Parathyroid adenoma (tissue), 2 donors: ENCODE measurements around the gene CES3.

Source experiments
- H2AFZ ChIP-seq: fragments of 300-600 bp; sonication (generic); one replicate; pipeline ENCODE4 v1.7.0; 2017; ENCODE audit warnings: antibody characterized with exemption, mild to moderate bottlenecking
- H3K27ac ChIP-seq: fragments of 300-600 bp; sonication (generic); one replicate; pipeline ENCODE4 v1.7.0; 2017
- H3K27me3 ChIP-seq: fragments of 300-600 bp; sonication (generic); one replicate; pipeline ENCODE4 v1.7.0; 2017; ENCODE audit warnings: low read length; ENCODE audit not compliant: control insufficient read depth, insufficient read depth
- H3K36me3 ChIP-seq: fragments of 300-600 bp; sonication (generic); one replicate; pipeline ENCODE4 v1.7.0; 2017; ENCODE audit warnings: low read length; ENCODE audit not compliant: control insufficient read depth, insufficient read depth
- H3K4me1 ChIP-seq: fragments of 300-600 bp; sonication (generic); one replicate; pipeline ENCODE4 v1.7.0; 2017; ENCODE audit warnings: control low read depth
- H3K4me2 ChIP-seq: fragments of 300-600 bp; sonication (generic); one replicate; pipeline ENCODE4 v1.7.0; 2017; ENCODE audit warnings: low read length
- H3K4me3 ChIP-seq: fragments of 300-600 bp; sonication (generic); one replicate; pipeline ENCODE4 v1.7.0; 2017; ENCODE audit warnings: low read depth, low read length
- H3K79me2 ChIP-seq: fragments of 300-600 bp; sonication (generic); one replicate; pipeline ENCODE4 v1.7.0; 2017; ENCODE audit warnings: control low read depth
- H3K9ac ChIP-seq: fragments of 300-600 bp; sonication (generic); one replicate; pipeline ENCODE4 v1.7.0; 2017; ENCODE audit warnings: mild to moderate bottlenecking
- H3K9me3 ChIP-seq: fragments of 300-600 bp; sonication (generic); one replicate; pipeline ENCODE4 v1.7.0; 2017; ENCODE audit warnings: low read length; ENCODE audit not compliant: control insufficient read depth
- TF ChIP-seq, protein P1 (sequence below): fragments of 300-600 bp; sonication (generic); IDR thresholded peaks from one replicate; pipeline ENCODE4 v1.7.0; 2017; ENCODE audit warnings: antibody characterized with exemption, mild to moderate bottlenecking
- donor health status: primary hyperparathyroidism.

The CES3 gene

GRCh38 chr16:66950437-66950836 lies 10.6 kb upstream of the CES3 start:
- Histone ChIP-seq H3K27ac (no peak overlapping the region), H3K4me2 (no peak overlapping the region), H3K27me3 (no peaks in the 10 kb centered on the region), H3K4me3 (no peak overlapping the region), H2AFZ (no peak overlapping the region), H3K79me2 (no peaks in the 10 kb centered on the region), H3K9ac (no peak overlapping the region), H3K4me1 (peaks cover 17% of the 10 kb centered on the region), H3K36me3 (no peaks in the 10 kb centered on the region), H3K9me3 (no peaks in the 10 kb centered on the region)
- TF ChIP-seq, protein P1, sequence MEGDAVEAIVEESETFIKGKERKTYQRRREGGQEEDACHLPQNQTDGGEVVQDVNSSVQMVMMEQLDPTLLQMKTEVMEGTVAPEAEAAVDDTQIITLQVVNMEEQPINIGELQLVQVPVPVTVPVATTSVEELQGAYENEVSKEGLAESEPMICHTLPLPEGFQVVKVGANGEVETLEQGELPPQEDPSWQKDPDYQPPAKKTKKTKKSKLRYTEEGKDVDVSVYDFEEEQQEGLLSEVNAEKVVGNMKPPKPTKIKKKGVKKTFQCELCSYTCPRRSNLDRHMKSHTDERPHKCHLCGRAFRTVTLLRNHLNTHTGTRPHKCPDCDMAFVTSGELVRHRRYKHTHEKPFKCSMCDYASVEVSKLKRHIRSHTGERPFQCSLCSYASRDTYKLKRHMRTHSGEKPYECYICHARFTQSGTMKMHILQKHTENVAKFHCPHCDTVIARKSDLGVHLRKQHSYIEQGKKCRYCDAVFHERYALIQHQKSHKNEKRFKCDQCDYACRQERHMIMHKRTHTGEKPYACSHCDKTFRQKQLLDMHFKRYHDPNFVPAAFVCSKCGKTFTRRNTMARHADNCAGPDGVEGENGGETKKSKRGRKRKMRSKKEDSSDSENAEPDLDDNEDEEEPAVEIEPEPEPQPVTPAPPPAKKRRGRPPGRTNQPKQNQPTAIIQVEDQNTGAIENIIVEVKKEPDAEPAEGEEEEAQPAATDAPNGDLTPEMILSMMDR, result no peak

DNA sequence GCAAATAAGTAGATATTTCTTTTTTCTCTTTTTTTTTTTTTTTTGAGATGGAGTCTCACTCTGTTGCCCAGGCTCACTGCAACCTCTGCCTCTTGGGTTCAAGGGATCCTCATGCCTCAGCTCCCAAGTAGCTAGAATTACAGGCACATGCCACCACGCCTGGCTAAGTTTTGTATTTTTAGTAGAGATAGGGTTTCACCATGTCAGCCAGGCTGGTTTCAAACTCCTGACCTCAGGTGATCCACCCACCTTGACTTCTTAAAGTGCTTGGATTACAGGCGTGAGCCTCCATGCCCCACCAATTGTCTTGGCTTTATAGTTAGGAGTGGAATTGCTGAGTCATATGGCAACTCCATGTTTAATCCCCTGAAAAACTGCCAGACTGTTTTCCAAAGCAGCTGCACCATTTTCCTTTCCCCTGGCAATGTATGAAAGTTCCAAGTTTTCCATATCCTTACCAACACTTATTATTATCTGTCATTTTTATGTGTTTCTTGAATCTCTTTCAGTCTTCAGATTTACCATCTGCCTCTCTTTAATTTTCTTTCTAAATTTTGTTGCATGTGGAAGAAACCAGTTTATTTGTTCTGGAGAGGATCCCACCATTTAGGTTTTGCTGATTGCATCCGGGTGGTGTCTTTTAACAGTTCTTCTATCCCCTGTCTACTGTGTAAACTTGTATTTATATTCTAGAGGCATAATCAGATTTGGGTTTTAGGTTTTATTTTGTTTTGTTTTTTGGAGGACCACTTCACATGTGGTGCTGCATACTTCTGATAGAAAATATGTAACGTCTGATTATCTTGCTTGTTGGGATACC lies 9.9 kb upstream of the CES3 start:
- no peaks in the 10 kb centered on the region for H3K9me3 ChIP-seq
- H3K27me3 ChIP-seq, result no peaks in the 10 kb centered on the region
- H3K36me3 ChIP-seq, result no peaks in the 10 kb centered on the region
- H2AFZ ChIP-seq, result no peak overlapping the region
- H3K27ac ChIP-seq, result no peak overlapping the region
- H3K9ac ChIP-seq, result no peak overlapping the region
- no peak overlapping the region for H3K4me2 ChIP-seq
- no peak overlapping the region for H3K4me3 ChIP-seq
- H3K79me2 ChIP-seq, result no peaks in the 10 kb centered on the region
- TF ChIP-seq, protein P1, result no peak
- peaks cover 17% of the 10 kb centered on the region for H3K4me1 ChIP-seq

DNA sequence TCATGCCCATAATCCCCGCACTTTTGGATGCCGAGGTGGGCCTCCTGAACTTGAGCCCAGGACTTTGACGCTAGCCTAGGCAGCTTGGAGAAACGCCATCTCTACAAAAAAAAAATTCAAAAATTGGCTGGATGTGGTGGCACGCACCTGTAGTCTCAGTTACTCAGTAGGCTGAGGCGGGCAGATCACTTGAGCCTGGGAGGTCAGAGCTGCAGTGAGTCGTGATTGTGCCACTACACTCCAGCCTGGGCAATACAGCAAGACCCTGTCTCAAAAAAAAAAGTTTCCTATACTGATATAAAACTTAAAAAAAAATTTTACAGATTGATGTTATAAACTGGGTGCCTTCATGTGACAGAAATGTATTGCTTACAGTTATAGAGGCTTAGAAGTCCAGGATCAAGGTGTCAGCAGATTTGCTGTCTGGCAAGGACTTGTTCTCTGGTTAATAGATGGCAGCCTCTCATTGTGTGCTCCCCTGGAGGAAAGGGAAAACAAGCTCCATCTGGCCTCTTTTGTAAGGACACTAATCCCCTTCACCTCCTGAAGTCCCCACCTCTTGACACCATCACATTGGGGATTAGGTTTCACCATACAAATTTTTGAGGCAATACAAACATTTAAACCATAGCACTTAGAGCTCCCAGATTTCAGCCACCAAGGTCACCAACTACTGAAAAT lies 8.5 kb upstream of the CES3 start:
- Histone ChIP-seq H2AFZ (no peak overlapping the region), H3K4me3 (no peak overlapping the region), H3K27ac (no peak overlapping the region), H3K4me2 (no peak overlapping the region), H3K9ac (no peak overlapping the region), H3K27me3 (no peaks in the 10 kb centered on the region), H3K79me2 (no peaks in the 10 kb centered on the region), H3K9me3 (no peaks in the 10 kb centered on the region), H3K4me1 (peaks cover 11% of the 10 kb centered on the region), H3K36me3 (no peaks in the 10 kb centered on the region)
- TF ChIP-seq, protein P1, result no peak

GRCh38 chr16:66953462-66954096 lies 7.5 kb upstream of the CES3 start:
- peaks cover 3% of the 10 kb centered on the region for H3K4me1 ChIP-seq
- H2AFZ ChIP-seq, result peak overlapping the region; percentile 35
- H3K9ac ChIP-seq, result no peak overlapping the region
- no peaks in the 10 kb centered on the region for H3K9me3 ChIP-seq
- H3K36me3 ChIP-seq, result no peaks in the 10 kb centered on the region
- H3K27ac ChIP-seq, result no peak overlapping the region
- no peak overlapping the region for H3K4me3 ChIP-seq
- no peaks in the 10 kb centered on the region for H3K79me2 ChIP-seq
- H3K4me2 ChIP-seq, result no peak overlapping the region
- TF ChIP-seq, protein P1, result no peak
- H3K27me3 ChIP-seq, result no peaks in the 10 kb centered on the region
